Activated T-cell treated with anti-CD3 and anti-CD28 coated beads for 4 hours (primary cell): ENCODE data around the gene CYREN.

Experiments used
- DNase-seq: peaks from one replicate; pipeline ENCODE4 v3.0.0-alpha.2; 2020

Gene CYREN

DNA sequence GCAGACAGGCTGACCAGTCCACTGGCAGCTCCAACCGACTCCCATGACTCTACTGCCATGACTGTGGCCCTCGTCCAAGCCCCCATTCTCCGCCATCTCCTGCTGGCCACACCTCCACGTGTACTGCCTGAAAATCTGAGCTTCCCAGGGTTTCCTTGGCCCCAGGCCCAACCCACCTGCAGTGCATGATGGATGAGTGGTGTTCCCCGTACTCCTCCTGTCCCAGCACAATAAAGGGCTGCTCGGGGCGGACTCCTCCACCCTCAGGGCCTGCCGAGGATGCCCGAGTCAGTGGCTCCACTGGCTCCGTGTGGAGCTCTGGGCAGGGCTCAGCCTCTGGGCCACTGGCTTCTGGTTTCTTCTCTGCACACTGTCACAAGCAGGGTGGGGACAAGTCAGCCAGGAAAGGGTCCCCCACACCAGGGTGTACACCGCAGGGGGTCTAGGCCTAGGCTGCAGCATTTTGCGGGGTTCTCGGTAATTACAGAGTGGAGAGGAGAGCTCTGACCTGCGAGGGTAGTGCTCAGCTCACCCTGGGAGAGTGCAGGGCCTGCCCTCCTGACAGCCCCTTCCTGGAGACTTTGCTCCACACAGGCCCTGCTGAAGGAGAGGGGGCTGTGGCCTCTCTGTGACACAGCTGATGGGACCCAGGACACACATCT lies 25.6 kb upstream of the CYREN start:
- no peak for DNase-seq

DNA sequence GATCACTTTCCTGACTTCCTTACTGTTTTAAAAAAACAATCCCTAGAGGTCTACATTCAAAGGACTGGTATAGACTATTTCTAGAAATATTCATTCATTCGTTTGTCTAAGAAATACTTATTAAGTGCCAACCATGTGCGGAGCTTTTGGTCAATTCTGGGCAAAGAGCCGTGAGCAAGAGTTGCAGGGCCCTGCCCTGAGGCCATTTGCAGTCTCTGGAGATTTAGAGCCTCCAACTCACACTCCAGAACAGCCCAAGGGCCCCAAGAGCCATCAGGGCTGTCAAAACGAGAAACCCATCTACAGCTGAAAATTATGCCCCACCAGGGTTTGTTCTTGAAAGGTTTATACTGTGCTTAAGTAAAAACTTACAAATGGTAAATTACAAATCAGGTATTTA lies 24.6 kb upstream of the CYREN start:
- no peak for DNase-seq

DNA sequence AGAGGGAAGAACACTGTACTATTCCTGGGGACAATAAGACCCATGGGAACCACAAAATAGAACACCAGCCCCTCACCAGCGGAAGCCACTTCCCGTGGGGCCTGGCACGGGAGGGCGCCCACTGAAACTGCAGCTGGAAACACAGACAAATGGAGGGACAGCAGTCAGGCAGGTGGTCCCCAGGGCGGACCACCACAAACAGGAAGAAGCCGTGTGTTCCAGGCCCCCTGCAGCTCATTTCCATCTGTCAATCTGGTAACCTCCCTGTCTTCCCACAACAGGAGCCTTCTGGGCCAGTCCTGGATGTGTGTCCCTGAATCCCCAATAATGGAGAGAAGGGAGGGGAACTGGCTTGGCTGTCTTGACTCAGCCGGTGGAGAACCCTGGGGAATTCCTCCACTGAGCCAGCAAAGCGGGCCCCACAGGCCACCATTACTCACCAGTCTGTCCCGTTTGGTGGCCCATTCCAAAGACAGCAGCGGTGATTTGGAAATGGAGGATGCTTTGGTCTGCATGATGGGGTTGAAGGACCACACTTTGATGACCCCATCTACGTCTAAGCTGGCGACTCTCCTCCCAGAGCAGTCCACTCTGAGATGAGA lies 24.1 kb upstream of the CYREN start:
- DNase-seq, result no peak

DNA sequence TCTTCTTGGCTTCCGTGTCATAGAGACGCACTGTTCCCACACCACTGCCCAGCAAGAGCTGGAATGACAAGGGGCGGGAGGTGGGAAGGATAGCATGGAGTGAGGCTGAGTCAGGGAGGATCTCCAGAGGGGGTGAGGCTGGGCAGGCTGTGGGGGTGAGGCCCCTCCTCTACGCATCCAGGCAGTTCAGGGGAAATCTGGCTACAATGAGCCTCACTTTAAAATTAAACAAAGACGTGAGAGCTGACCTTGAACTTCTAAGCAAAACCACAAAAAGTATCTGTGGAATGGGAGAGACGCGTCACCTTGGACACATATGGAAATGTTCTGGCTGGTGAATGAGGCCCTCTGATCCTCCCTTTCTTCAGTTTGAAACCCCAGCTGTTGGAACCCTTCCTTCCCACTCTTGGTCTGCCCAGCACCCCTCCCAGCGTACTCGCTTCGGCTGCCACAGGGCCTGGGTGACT lies 23.1 kb upstream of the CYREN start:
- DNase-seq, result no peak

DNA sequence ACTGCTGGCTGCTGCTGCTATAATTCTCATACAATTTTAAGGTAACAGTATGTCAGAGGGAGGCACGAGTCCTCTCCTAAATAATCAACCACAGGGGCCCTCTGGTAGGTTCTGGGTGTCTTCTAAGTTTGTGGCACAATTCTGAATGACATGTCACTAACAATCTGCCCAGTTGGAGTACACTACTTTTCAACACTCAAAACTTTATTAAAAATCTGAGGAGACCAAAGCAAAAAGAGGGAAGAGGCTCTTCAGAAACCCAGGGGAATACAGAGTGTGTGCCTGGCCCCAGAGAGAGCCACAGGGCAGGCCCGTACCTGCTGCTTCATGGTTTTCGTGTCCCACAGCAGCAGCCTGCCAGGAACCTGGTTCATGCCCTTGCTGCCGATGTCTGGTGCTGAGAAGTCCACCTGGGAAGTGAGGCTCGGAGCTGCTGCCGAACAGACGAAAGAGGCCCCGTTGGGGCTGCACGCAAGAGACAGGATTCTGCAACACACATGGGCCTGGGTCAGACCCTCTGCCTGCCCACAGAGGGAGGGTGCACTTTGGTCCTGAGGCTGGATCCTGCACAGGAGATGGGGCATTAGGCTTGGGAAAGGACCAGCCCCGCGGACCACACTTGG lies 22.5 kb upstream of the CYREN start:
- no peak for DNase-seq

DNA sequence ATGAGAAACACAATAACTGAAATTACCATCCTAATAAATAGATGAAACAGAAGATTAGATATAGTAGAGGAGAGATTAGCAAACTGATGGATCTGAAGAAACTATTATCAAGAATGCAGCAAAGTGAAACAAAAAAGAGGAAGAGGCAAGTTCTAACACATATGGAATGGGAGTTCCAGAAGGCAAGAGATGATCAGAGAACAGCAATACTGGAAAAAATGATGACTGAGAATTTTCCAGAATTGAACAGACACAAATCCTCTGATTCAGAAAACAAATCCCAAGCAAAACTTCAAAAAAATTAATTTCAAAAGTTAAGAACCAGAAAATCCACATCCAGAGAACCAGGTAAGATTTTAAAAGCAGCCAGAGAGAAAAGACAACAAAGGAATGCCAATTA lies 20.2 kb upstream of the CYREN start:
- DNase-seq, result no peak

DNA sequence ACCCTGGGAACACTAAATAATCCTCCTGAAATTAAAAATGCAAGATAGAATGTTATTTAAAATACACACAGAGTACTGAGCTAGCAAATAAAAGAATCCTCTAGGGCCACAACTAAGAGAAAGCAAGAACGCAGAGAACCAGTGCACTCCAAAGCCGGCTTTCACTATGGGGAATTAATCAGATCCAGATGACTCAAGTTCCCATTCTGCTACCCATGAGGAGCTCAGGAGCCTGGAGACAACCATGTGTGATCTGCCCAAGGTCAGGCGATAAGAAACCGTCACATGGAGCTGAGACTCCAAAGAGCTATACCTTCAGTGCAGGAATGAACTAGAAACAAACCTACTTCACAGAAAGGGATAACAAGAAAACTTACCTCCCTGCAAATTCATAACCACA lies 19.5 kb upstream of the CYREN start:
- DNase-seq, result no peak

DNA sequence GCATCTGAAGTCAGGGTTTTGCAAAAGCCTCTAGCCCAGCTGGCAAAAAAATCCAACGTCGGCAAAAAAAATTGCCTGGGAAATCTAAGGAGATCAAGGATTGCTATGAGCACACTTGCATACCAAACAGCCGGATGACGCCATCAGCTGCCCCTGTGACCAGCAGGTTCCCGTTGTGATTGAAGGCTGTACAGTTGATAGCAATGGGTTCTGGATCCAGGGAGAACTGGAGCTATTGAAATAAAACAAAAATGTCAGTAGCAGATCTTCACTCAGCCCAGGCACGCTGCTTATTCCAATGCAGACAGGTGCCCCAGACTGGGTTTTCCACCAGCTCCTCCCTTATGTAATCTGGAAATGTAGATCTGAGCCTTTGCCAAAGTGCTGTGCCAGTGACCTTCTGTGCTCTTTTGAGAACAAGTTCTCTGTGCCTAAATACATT lies 18.7 kb upstream of the CYREN start:
- no peak for DNase-seq

DNA sequence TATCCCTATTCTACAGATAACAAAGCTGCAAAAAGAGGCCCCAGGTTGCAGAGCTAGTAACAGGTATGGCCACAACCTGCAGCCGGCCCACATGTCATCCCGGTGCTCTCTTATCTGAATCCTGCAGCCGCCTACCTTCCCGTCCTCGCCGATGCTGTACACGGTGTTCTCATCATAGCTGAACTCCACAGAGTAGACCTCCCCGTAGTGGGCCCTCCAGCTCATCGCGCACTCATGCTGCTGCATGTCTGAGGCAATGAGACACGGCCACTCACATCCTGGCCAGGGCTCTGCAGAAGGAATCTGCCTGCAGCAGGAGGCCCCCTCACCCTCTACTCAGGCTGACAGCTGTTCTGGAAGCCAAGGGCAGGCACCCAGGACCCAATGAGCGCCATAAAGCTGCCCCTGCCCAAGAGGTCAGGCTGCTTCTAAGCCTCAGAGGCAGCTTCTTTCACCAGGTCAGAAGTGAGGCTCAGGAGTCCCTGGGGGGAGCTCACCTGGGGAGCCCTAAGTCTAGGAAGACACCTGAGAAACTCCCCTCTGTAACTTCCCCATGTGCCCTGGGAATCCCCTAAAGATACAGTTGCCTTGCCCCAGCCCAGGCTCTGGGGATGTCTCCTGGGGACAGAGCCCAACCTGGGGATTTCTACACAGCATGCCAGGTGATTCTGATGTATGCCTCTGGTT lies 17.9 kb upstream of the CYREN start:
- no peak for DNase-seq

DNA sequence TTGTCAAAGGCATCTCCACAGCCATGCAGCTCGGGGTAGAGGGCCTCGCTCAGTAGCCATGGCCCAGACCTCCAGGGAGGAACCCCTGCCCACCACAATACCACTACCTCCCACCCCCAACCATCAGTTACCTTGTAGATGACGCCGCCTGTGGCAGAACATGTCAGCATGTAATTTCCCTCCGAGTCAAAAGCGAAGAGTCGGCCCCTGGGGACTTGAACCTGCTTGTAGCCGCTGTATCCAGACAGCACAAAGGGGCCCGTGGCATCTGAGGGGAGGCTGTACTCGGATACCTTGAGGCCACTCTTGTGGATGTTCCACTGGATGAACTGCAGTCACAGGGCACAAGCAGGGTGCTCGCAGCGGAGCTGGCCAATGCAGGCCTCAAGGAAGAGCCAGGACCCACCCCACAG lies 16.3 kb upstream of the CYREN start:
- DNase-seq, result no peak

DNA sequence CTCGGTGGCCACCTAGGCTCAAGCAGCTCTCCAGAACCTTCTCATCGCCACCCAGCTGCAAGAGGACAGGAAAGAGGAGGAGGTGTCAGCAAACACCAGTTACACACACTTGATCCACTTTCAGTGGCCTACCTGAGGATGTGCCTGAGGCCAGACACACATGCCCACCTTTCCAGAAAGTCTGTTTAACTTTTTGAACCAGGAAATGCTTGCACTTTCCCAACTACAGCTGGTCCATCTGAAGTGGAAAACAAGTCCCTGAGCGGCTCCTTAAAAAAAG lies 15.7 kb upstream of the CYREN start:
- no peak for DNase-seq

DNA sequence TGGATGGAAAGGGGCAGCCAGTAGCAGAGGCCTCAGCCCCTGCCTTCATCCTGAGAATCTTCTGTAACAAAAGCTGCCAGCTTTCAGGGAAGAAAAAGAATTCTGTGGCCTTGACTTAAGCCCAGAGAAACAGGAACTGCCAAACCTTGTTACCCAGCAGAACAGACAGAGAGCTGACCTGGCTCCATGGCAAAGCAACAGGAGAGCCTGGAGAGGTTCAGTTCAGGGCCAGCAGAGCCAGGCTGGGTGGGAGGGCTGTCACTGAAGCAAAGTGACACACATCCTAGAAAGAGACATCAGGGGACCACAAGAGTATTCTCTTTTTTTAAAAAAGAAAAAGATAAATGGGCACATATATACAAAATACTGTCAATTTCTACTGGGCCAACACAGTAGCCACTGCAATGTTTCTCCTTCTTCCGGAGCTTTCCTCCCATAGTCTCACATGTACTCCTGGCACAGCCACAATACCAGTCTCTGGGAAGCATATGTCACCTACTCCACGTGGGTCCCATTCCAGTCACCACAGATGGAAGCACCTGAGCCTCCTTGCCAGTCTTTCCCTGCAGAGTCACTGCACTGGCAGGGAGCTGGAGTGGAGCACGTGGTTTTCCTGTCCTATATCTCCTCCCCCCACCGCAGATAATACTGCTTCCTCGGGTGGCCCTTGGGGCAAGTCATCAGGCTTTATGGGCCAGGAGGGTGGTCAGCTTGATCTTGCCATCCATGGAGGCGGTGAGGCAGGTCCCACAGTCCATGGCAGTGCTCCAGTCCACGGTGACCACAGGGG lies 15.2 kb upstream of the CYREN start:
- DNase-seq, result no peak

DNA sequence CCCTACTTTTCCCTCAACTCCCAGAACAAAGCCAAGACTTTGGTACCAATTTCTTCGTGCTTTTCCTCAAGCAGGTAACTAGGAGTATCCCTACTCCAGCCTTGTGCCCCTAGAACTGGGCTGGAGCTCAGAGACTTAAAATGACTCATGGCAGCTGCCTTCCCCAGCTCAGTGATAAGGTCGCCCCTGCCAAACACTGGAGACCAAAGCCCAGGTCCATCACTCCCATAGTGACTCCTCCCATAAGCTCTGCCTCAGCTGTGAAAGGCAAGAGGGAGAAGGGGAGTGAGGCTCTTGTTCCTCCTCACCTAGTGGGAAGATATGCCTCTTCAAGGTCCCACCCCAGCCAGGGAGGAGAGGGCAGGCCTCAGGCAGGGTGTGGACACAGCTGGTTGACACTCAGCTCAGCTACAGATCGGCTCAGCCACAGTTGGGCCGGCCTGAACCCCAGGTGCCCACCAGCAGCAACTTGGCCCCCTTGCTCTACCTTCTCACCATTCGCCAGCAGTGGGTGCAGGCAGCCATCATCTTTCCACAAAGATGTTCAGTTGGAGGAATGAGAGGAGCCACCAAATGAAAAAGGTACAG lies 13.8 kb upstream of the CYREN start:
- no peak for DNase-seq

DNA sequence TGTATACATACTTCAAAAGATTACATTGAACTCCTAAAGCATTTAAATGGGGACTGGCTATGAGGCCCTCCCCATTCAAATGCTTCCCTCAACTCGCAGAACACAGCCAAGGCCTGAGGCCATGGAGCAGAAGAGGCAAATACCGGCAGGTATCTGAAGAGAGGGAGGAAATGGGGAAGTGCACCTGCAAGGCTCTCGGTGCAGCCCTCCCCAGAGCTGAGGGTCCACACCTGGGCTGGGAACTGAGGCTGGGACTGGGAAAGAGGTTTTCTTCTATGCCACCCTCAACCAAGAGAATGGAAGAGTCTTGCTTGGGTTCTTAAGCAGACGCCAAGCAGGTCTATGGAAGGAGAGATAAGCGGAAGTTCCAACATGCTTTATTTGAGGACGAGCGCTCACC lies 13.0 kb upstream of the CYREN start:
- DNase-seq, result no peak

DNA sequence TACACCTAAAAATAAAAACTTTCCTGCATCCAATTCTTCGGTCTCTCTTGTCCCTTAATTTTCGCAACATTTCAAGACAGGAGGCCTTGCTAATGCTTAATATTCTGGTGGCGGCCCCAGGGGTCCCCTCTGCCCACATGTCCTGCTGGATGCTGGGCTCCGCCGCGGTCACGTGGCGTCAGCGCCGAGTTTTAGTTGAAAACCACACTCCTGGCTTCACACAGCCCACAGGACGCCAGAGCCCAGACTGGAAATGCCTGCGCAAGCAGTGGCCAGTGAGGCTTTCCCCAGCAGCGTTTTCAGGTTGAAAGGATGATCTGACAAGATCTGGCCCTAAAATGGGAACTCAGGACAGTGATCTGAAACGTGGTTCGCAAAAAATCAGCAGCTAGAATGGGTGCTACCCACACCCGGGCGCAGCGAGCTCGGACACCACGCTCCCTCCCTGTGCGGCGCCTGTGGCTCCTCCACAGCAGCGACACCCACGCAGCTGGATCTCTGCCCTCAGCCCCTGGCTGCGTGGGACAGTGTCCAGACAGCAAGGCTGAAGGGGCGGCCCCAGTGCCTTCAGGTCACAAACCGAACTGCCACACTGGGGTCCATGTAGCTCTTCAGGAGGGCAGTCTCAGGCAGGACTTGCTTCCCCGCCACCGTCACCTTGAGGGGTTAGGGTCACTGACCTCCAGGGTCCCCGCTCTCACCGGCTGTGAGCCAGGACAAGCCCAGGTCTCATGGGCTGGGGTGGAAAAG lies 11.6 kb upstream of the CYREN start:
- DNase-seq, result no peak

DNA sequence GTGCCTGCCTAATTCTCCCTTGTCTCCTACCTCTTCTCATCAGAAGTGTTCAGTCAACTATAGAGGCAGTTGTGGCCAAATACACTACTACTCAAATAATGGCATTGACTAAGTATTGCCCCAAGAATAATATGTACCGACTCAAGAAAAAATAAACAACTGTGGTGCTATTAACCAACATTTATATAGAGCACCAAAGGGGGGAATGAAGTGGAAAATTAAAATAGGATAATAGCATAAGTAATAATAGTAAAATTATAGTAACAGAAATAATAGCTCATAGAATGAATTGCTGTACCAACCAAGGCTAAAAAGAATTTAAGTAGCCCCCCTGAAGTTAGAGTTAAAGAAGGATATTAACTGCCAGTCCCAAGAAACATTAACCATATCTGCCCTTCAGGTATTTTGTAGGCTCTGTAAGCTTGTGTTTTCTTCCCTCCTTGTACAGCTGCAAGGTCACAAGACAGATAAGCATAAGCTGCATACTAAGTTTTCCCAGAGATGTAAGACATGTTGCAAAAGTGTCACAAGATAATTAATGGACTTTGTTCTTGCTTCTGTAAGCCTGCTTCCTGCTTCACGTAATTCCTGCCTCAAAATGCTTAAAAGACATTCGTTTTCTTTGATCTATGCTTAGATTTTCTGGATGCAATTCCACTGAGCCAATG lies 10.9 kb upstream of the CYREN start:
- DNase-seq, result no peak

DNA sequence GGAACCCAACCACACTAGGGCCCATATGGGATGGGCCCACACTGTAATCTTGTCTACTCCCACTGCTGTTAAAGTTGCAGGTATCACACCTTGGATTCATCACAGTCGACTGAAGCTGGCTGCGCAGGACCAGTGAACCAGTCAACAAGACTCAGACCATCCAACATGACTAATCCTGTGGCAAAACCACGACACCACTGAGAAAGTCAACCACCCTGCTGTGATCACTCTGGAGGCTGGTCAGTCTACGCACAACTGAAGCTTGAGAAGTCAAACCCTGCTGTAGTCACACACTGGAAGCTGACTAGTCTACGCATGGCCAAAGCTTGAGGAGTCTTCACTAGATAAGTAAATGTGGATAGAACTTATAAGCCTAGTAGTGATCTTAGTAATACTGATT lies 9.6 kb upstream of the CYREN start:
- DNase-seq, result no peak

DNA sequence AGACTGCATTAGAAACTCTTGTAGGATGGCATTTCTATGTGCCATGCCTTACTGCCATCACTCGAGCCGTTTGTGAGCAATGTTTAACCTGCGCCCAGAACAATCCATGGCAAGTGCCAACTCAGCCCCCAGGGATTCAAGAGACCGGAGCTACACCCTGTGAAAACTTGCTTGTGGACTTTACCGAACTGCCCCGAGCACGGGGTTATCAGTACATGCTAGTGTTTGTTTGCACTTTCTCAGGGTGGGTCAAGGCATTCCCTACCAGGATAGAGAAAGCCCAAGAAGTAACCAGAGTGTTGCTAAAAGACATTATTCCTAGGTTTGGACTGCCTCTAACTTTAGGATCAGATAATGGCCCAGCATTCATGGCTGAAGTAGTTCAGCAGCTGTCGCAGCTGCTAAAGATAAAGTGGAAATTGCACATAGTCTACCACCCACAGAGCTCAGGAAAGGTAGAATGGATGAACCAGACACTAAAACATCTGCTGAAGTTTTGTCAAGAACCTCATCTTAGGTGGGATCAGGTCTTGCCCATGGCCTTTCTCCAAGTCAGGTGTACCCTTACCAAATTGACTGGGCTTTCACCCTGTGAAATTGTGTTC lies 8.9 kb upstream of the CYREN start:
- DNase-seq, result no peak

DNA sequence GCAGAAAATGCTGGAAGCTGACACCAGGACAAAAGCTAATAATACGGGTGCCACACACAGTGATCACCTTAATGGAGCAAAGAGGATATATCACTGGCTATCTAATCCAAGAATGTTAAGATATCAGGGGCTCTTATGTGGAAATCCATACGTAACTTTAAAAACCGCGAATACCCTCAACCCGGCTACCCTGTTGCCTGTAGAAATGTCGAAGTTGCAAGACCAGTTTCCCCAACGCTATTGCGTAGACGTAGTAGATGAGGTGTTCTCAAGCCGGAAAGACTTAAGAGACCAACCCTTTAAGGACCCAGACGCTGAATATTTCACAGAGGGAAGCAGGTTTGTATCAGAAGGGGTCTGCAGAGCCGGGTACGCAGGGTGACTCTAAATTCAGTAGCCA lies 7.9 kb upstream of the CYREN start:
- no peak for DNase-seq

DNA sequence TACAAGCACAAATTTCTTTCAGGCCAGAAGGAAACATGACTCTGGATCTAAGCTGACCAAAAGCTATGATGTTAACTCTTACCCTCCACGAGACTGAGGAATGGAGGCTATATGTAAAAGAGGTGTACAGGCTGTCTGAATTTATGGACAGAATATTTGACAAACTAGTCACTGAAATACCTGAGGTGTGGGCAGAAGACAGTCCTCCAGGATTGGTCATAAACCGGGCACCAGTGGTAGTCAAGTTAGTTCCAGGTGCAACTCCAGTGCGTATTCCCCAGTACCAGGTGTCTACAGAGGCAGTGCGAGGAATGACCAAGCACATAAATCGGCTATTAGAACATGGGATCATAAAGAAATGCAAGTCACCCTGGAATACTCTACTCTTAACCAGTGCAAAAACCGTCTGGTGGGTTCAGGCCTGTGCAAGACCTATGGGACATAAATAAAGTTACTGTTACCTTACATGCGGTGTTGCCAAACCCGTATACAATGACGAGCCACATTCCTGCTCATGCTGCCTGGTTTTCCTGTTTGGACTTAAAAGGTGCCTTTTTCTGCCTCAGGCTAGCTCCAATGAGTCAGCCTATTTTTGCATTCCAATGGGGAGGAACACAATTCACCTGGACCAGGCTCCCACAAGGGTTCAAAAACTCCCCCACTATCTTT lies 6.7 kb upstream of the CYREN start:
- DNase-seq, result no peak

DNA sequence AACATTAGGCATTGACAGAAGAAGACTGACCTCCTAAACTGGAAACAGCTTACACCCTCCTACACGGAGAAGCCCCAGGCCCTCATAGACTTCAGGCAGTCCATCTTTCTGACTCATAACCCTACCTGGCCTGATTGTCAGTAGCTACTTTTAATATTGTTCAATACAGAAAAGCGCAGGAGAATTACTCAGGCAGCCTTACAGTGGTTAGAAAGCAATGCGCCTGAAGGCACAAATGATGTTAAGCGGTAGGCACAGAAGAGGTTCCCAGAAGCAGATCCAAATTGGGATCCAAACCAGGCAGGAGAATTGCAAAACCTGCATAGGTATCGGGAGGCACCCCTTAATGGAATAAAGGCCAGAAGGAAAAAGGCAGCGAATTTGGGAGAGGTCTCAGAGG lies 5.4 kb upstream of the CYREN start:
- no peak for DNase-seq
